Measurements from ENCODE around the gene ENO2. TPM values are rescaled to one million over a fixed set of nuclear protein-coding genes. Genes with fewer than 3 reads are reported as not detected.
"Not testable (repeated sequence)": the region's sequence is repeated elsewhere in the genome, so short reads cannot be mapped to it uniquely, and the experiment has no call there.

ENO2 gene
- 29.6 TPM for total RNA-seq

DNA sequence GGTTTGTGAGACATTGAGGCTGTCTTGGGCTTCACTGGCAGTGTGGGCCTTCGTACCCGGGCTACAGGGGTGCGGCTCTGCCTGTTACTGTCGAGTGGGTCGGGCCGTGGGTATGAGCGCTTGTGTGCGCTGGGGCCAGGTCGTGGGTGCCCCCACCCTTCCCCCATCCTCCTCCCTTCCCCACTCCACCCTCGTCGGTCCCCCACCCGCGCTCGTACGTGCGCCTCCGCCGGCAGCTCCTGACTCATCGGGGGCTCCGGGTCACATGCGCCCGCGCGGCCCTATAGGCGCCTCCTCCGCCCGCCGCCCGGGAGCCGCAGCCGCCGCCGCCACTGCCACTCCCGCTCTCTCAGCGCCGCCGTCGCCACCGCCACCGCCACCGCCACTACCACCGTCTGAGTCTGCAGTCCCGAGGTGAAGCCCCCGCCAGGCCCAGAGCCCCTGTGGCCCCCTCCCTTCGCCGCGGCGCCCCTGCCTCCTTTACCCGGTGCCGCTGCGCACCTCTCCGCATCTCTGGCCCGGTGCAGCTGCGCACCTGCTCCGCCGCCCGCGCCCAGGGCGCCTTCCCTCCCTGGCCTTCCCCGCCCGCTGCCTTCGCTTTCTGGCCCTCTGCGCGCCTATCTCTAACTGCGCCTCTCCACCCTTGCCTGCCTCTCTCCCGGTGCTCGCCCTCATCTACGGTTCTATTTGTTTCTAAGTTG lies at the start of gene ENO2:
Gene ENO2 (plus strand): TSS at position 335 of the 701 bp plus-strand sequence. CDS start 1,253 bp downstream, outside the sequence.
- peak; percentile 84 for DNase-seq (ENCODE audit: low spot score)

DNA sequence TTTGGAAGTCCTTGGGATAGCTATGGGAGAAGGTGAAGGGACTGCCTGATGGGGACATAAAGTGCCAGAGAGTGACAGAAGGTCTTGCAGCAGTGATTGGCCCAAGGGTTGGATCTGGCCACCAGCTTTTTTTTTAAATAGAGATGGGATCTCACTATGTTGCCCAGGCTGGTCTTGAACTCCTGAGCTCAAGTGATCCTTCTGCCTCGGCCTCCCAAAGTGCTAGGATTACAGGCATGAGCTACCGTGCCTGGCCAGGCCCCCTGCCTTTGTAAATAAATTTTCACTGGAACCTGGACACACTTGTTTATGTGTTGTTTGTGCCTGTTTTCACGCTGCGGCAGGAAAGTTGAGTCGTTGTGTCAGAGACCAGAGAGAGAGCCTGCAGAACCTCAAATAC lies 49.1 kb upstream of the ENO2 start:
- DNase-seq (ENCODE audit: low spot score), result not testable (repeated sequence)

DNA sequence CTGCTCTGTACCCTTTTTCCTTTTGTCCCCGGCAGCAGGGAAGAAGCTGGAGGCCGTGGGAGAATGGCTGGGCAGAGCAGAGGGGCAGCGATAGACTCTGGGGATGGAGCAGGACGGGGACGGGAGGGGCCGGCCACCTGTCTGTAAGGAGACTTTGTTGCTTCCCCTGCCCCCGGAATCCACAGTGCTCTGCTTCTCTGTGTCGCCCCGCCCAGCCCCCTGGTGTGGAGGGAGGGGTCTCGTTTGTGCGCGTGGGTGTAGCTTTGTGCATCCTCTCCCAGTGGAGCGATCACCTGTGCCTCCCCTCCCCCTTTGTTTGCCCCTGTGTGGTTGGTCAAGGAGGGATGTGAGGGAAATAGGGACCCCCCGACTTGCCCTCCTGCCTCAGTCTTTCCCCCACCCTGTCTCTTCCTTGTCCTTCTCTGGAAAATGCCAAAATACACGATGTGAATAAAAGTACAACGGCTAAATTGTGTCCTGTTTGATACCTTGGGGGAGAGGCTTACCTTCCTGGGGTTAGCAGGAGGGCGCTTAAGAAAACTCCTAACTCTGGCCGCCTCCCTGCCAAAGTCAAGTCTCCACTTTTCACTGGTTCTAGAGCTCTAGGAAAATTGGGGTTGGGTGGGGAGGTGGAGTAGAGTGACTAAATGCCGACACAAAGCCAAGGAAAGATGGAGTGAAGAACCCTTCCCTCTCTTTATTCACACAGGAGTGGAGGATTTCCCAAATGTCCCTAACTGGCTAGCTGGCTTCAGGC lies 48.0 kb upstream of the ENO2 start:
- no peak for DNase-seq (ENCODE audit: low spot score)

DNA sequence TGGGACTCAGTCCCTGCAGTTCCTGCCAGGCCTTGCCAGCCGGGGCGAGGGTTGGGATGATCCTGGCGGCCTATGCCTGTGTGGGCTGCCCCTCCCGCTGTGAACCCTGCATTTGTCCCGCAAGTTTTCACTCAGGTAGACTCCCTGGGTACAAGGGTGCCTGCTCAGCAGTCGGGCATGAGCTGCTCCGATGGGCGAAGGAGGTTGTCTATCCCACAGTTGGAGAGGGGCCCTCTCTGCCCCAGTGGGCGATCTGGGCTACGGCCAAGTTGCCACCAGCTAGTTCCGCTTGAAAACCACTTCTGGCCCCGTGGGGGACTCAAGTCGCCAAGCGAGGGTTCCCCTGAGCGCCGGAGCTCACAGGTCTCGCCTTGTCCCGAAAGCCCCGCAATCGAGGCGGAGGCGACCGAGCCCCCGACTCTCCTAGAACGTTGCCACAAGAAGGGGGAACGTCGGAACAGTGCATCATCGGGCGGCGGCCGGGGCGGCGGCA lies 47.4 kb upstream of the ENO2 start:
- peak; percentile 62 for DNase-seq (ENCODE audit: low spot score)

DNA sequence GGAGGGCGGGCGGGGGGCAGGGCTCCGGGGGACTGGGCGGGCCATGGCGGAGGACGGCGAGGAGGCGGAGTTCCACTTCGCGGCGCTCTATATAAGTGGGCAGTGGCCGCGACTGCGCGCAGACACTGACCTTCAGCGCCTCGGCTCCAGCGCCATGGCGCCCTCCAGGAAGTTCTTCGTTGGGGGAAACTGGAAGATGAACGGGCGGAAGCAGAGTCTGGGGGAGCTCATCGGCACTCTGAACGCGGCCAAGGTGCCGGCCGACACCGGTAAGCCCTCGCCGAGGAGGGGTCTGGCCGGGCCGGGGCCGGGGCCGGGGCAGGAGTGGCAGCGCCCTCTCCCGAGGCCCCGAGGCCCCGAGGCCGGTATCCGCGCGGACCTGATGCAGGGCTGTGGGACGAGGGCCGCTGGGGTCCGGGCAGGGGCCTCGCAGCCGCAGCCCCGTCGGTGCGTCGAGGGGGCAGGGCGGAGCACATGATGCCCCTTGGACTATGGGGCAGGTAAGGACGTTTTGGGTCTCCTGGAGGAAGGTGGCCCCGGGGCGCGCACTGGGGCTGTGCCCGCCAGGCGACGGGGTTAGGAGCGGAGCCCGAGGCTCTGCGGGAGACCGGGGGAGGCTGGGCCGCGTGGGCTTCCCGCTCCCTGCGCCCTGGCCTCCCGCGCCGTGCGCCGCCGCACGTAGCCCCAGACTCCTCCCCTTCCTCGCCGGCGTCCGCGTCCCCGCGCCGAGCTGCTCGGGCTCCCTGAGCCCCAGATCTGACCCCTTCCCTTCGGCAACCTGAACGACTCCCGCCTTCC lies 46.8 kb upstream of the ENO2 start, which contains the start of gene TPI1:
Gene TPI1 (plus strand): TSS at position 119 of the 798 bp plus-strand sequence. CDS start 36 bp downstream, at position 155.
- peak; percentile 92 for DNase-seq (ENCODE audit: low spot score)

DNA sequence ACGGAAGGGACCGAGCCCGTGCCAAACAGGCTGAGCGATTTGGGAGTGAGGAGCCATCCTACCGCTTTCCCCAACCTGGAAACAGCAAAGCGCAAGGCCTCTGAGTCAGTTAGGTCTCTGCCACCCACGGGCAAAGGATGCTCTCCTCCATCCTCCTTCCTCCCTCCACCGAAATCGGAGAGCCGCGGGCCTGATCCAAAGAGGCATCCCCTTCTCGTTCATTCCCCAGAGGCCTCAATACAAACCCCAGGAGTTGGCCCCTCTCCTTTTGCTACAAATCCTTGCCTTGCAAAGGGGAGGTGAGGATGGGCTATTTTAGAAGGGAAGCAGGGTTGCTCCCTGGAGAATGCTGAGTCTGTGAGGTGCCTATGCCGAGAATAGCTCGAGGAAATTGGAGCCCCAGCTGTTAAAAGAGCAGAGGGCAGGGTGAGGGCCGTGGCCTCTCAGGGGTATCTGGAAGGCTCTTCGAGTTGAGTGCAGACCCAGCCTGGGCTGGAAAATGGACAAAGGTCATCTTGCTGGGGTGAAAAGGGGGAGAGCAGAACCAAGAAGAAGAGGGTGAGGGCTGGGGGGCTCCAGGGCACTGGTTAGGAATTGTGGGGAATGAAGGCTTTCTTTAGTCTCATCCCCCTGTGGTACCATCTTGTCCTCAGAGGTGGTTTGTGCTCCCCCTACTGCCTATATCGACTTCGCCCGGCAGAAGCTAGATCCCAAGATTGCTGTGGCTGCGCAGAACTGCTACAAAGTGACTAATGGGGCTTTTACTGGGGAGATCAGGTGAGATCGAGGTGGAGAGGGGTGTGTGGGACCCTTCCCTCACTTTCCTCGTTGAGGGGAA lies 46.0 kb upstream of the ENO2 start:
- no peak for DNase-seq (ENCODE audit: low spot score)

DNA sequence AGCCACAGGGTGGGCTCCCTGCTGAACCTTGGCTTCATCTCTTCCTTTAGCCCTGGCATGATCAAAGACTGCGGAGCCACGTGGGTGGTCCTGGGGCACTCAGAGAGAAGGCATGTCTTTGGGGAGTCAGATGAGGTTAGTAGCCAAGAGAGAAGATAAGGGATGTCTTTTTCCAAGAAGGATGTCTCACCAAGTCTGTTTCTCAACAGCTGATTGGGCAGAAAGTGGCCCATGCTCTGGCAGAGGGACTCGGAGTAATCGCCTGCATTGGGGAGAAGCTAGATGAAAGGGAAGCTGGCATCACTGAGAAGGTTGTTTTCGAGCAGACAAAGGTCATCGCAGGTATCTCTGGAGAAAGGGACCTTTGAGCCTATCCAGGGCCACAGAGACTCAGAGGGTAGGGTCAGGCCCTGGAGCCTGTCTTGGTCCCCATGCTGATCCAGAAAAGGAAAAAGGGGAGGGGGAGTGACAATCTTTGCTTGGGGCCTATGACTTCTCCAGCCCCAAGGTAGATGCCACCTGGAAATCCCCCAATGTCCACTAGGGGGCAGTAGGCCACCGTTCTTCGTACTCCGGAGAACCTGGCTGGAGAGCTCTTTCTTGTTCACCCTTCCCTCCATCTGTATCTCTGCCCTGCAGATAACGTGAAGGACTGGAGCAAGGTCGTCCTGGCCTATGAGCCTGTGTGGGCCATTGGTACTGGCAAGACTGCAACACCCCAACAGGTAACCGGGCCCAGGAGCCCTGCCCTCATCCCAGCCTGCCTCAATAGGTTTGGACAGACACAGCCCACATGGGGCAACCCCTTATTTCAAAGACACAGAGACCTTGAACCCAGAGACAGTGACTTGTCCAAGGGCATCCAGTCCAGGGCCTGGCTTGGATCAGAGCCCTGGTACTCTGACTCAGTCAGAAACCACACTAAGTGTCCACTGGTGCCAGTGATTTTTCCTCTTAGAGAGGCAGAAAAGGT lies 45.0 kb upstream of the ENO2 start:
- peak; percentile 88 for DNase-seq (ENCODE audit: low spot score)

DNA sequence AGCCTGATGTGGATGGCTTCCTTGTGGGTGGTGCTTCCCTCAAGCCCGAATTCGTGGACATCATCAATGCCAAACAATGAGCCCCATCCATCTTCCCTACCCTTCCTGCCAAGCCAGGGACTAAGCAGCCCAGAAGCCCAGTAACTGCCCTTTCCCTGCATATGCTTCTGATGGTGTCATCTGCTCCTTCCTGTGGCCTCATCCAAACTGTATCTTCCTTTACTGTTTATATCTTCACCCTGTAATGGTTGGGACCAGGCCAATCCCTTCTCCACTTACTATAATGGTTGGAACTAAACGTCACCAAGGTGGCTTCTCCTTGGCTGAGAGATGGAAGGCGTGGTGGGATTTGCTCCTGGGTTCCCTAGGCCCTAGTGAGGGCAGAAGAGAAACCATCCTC lies 44.1 kb upstream of the ENO2 start:
- not testable (repeated sequence) for DNase-seq (ENCODE audit: low spot score)

DNA sequence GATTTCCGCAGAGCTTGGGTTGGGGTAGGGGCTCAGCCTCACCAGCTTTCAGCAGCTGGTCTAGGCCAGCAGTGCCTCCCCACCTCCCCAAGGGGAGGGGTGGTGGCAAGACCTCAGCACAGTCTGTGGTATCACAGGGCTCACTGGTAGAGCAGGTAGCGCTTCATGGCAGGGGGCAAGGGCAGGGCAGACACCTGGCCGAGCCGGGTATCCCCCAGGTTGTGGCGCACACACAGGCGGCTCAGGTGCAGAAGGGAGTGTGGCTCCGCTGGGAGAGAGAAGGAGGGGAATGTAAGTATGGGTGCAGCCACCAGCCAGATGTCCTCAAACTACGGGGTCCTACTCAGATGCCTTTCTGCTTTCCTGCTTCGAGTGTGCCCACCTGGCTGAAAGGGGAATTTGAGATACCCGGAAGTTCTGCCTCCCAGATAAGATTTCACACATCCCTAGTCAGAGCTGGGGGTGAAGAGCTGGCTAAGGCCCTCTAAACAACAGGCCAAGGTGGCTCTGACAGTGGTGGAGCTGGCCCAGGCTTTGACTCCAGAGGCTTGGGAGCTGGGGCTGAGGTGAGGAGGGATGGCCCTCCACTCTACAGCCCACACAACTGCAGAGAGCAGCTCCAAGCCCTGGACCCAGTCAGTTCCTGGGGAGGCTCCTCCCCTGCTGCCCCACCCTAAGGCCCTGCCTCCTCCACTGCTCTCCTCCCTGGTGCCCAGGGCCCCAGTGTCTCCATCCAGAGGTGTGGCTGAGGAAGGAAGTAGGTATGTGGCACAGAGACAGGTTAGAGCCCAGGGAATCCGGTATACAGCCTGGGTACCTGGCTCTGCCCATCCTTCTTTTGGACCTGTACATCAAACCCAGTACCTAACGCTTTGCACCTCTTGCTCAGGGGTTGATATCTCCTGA lies 43.1 kb upstream of the ENO2 start:
- no peak for DNase-seq (ENCODE audit: low spot score)

DNA sequence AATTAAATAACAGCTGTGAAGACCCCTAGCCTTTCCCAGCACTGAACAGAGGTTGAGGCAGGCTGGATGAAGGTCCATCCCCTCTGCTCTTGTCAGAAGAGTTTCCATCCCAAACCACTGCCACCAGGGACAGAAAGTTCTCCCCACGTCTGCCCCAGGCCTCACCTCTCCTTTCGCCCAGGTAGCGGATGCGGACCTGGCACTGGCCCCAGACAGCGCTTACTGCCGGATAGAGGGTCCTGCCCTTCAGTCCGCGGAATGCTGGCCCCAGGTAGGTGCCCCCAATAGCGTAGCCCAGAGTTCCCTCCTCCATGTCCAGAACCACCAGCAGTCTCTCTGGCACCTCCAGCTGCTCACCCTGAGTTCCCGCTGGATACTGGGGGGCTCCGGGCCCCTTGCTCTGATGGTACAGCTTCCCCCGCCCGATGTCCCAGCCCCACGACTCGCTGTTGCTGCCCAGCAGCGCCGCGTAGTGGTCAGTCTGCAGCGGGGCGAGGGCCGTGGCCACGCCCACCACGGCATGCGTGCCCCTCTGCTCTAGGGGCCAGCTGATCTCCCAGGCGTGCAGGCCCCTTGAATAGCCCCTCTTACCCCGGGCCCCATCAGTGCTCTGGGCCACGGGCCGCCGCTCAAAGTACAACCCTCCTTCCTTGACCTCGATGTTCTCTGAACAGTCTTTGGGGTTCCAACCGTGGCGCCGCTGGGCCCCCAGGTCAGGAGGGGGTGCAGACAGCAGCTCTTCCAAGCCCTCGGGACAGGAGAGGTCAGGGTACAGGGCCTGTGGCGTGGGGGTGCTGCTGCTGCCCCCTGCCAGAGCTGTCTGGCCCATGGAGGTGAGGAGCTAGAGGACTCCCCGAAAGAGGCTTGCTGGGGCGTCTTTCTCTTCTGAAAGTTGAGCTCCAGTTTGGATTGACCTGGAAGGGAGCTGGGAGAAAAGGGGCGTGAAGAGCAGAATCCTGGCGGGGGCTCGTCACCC lies 42.0 kb upstream of the ENO2 start:
- peak; percentile 84 for DNase-seq (ENCODE audit: low spot score)

DNA sequence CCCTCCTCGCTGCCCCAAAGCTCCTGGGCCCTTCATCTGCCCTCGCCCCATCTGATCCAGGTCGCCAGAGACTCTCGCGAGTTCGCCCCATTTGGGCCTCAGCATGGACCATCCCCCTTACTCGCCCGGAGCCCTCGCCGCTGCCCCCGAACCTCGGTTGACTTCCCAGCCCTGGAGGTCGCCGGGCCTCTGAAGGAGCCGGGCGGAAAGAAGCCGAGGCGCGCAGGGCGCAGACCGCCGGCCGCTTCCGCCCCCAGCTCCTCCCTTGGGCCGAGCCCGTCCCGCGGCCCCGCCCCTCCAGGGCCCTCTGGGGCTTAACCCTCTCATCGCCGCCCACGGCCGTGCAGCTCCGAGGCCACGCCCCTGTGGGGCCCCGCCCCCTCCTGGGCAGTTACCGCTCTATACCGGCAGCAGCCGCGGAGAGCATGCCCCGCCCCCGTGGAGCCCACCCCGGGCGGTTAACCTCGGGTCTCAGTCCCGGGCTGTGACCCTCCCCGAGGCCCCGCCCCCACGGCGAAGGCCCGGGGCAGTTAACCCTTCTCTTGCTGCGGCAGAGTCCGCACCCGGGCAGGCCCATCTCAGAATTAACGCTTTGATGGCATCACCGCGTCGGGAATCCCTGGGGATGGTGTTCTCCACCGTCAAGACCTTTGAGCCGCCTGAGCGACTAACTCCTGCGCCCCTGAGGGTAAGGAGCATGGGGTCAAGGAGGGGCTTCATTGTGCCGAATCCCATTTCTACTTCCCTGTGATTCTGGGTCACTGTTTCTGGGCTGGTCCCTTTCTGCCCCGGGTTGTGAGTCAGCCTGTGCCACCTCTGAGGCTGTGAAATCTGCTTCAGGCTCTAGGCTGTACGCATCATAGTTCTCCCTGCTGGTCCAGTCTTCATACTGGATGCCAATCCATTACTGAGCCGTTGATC lies 41.0 kb upstream of the ENO2 start, which contains the start of gene SPSB2:
Gene SPSB2 (minus strand): TSS at position 210 of the 921 bp plus-strand sequence. CDS start 402 bp downstream, outside the sequence.
- DNase-seq (ENCODE audit: low spot score), result peak; percentile 97

DNA sequence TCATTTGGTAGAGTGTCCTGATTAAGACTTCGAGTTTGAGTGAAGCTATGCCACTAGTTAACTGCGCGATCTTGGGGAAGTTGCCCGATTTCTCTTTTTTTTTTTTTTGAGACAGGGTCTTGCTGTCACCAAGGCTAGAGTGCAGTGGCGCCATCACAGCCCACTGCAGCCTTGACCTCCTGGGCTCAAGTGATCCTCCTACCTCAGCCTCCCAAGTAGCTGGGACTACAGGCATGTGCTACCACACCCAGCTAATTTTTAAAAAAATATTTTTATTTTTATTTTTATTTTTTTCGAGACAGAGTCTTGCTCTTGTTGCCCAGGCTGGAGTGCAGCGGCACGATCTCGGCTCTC lies 40.4 kb upstream of the ENO2 start:
- not testable (repeated sequence) for DNase-seq (ENCODE audit: low spot score)

DNA sequence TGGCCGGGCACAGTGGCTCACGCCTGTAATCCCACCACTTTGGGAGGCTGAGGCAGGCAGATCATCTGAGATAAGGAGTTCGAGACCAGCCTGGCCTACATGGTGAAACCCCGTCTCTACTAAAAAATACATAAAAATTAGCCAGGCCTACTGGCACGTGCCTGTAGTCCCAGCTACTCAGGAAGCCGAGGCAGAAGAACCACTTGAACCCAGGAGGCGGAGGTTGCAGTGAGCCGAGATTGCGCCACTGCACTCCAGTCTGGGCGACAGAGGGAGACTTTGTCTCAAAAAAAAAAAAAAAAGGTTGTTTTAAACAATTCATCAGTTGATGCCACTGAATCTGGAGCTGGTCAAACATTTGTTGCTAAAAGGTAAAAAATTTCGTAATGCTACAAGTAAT lies 34.6 kb upstream of the ENO2 start:
- DNase-seq (ENCODE audit: low spot score), result not testable (repeated sequence)

DNA sequence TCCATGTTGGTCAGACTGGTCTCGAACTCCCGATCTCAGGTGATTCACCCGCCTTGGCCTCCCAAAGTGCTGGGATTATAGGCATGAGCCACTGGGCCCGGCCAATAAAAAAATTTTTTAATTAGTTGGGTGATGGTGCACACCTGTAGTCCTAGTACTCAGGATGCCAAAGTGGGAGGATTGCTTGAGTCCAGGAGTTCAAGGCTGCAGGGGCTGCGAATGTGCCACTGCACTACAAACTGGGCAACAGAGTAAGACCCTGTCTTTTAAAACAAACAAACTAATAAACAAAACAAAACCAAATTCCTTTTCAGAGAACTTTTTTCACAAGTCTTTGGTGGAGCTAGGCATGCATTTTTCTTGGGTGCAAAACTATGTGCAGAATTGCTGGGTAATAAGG lies 31.1 kb upstream of the ENO2 start:
- no peak for DNase-seq (ENCODE audit: low spot score)

DNA sequence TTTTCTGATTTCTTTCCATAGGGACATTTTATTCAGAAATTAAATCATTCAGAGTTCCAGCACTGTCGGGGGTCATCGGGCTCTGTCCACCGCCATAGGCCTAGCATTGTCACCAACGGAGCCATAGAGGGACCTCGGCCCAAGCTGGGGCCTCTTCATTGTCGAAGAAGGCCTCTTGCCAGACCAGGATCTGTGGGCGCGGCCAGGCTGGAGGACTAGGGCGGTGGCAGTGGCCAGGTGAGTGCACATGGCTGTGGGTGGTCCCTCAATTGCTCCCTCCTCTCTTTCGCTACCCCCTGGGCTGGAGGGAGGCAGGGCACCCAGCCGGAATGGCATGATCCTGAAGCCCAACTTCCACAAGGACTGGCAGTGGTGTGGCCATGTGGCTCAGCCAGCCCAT lies 30.7 kb upstream of the ENO2 start:
- DNase-seq (ENCODE audit: low spot score), result no peak

DNA sequence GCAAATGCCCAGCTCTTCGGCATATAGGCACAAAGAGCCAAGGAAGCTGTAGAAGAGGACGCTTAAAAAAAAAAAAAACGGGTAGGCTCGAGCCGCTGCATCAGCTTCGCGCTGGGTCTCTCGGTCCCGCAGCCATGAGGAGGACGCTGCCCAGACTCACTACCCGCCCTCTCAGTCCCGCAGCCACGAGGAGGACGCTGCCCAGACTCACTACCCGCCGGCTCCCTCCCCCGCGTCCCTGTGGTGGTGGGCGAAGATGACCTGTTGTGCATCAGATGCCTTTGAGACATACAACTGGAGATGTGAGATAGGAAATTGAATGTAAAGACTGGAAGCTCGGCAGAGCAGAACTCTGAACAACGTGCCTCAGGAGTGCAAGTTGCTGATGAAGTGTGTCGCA lies 29.8 kb upstream of the ENO2 start:
- DNase-seq (ENCODE audit: low spot score), result no peak
